ENCODE measurements around the gene RSRC1.
A peak's percentile ranks its signal among the peaks of the same experiment; 100 is the strongest.

The RSRC1 gene

DNA sequence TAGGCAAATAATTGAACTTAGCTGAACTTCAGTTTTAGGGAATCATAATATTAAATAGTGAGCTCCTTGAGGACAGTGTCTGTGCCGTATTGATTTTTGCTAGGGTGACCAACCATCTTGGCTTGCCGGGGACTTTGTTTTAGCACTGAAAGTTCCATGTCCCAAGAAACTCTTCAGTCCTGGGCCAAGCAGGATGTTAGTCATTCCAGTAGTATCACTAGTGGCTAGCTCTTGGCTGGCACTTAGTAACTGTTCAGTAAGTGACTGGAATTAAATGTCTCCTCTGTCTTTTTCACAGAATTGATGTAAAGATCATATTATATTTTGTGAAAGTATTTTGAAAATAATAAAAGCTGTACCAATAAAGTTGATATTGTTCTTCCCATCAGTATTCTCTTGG is 42.3 kb downstream of the RSRC1 start:
- no peak overlapping the region for H3K23ac ChIP-seq (ENCODE audit: low read length in 2 of 2)

DNA sequence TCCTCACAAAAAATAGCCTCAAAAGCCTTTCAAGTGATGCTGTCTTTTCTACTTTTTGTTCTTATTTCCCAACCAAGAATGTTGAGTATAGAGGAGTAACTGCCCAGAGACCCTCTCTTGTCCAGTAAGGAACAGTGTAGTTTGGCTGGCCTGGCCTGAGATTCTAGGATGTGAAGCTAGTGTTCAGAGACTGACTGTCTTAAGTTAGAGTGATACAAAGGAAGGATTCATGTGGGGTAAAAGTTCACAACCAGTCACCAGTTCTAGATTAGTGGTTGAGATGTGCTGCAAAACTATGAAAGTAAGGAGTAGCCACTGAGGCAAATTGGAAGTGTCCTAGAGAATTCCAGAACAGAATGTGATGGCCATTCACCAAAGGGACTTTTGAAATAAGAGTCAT is 49.1 kb downstream of the RSRC1 start:
- H2AK5ac ChIP-seq (ENCODE audit: low read length, severe bottlenecking) = no peak overlapping the region
- peaks cover 7% of the 10 kb centered on the region for H3K79me1 ChIP-seq (replicated peaks; ENCODE audit: low read length, poor library complexity, severe bottlenecking)
- peaks cover 0 to 6% of the 10 kb centered on the region in 2 experiments for H3K36me3 ChIP-seq (ENCODE audit: control insufficient read depth in 1 of 2, insufficient read depth in 2 of 2, low read depth in 1 of 2, low read length in 2 of 2)
- no peak overlapping the region for H3K4me3 ChIP-seq (ENCODE audit: insufficient read depth in 1 of 2, low read depth in 1 of 2, low read length in 2 of 2)
- H3K27ac ChIP-seq (ENCODE audit: low read length, poor library complexity, severe bottlenecking) = no peak overlapping the region
- peaks cover 8% of the 10 kb centered on the region for H3K9me3 ChIP-seq (ENCODE audit: control insufficient read depth, low read length)
- H3K23ac ChIP-seq (ENCODE audit: low read length in 2 of 2) = no peak overlapping the region
- no peak overlapping the region for H2AFZ ChIP-seq (ENCODE audit: low read depth, low read length)
- no peak overlapping the region for H3K4me2 ChIP-seq (ENCODE audit: low read length, poor library complexity, severe bottlenecking)
- H3K4me1 ChIP-seq (ENCODE audit: control insufficient read depth, insufficient read depth, low read depth, low read length) = no peaks in the 10 kb centered on the region
- no peak overlapping the region for H2BK120ac ChIP-seq (ENCODE audit: low read depth, low read length)
- no peak overlapping the region for H2BK12ac ChIP-seq (ENCODE audit: low read length in 2 of 2)
- no peaks in the 10 kb centered on the region for H3K27me3 ChIP-seq (ENCODE audit: control insufficient read depth in 1 of 2, insufficient read depth in 1 of 2, low read length in 2 of 2)
- no peak overlapping the region for H3K9ac ChIP-seq (ENCODE audit: low read length)
- no peak overlapping the region for H2BK15ac ChIP-seq (ENCODE audit: low read depth, poor library complexity, severe bottlenecking)
- DNase-seq = no peak
- no peak overlapping the region for H3K14ac ChIP-seq (ENCODE audit: low read length in 2 of 2)
- H3K4ac ChIP-seq (ENCODE audit: low read depth in 1 of 2, low read length in 2 of 2) = no peak overlapping the region
- no peak overlapping the region for H2BK5ac ChIP-seq (ENCODE audit: low read depth, low read length, poor library complexity, severe bottlenecking)
- no peak overlapping the region for H4K91ac ChIP-seq (ENCODE audit: low read length)
- no peak overlapping the region for H3K18ac ChIP-seq (ENCODE audit: low read depth in 1 of 2, low read length in 2 of 2)
- H4K8ac ChIP-seq (ENCODE audit: low read length) = no peak overlapping the region

More for the DNA sequence above, 42.3 kb downstream of the RSRC1 start:
- H3K14ac ChIP-seq (ENCODE audit: low read length in 2 of 2) = no peak overlapping the region
- H3K36me3 ChIP-seq (ENCODE audit: control insufficient read depth in 1 of 2, insufficient read depth in 2 of 2, low read depth in 1 of 2, low read length in 2 of 2) = peaks cover 0 to 11% of the 10 kb centered on the region in 2 experiments
- H2AK5ac ChIP-seq (ENCODE audit: low read length, severe bottlenecking) = no peak overlapping the region
- no peak overlapping the region for H2BK15ac ChIP-seq (ENCODE audit: low read depth, poor library complexity, severe bottlenecking)
- H4K91ac ChIP-seq (ENCODE audit: low read length) = no peak overlapping the region
- no peak overlapping the region for H2BK5ac ChIP-seq (ENCODE audit: low read depth, low read length, poor library complexity, severe bottlenecking)
- H3K27me3 ChIP-seq (ENCODE audit: control insufficient read depth in 1 of 2, insufficient read depth in 1 of 2, low read length in 2 of 2) = no peaks in the 10 kb centered on the region
- no peak overlapping the region for H3K4me2 ChIP-seq (ENCODE audit: low read length, poor library complexity, severe bottlenecking)
- H2BK120ac ChIP-seq (ENCODE audit: low read depth, low read length) = no peak overlapping the region
- H2AFZ ChIP-seq (ENCODE audit: low read depth, low read length) = no peak overlapping the region
- peaks cover 6% of the 10 kb centered on the region for H3K79me1 ChIP-seq (replicated peaks; ENCODE audit: low read length, poor library complexity, severe bottlenecking)
- 74% methylated on average over 2 of the region's 2 CpGs for WGBS
- peak overlapping the region; percentile 75 for H3K9ac ChIP-seq (ENCODE audit: low read length)
- H3K4me3 ChIP-seq (ENCODE audit: insufficient read depth in 1 of 2, low read depth in 1 of 2, low read length in 2 of 2) = no peak overlapping the region
- H2BK12ac ChIP-seq (ENCODE audit: low read length in 2 of 2) = no peak overlapping the region
- H3K9me3 ChIP-seq (ENCODE audit: control insufficient read depth, low read length) = peaks cover 8% of the 10 kb centered on the region
- no peak overlapping the region for H3K27ac ChIP-seq (ENCODE audit: low read length, poor library complexity, severe bottlenecking)
- no peaks in the 10 kb centered on the region for H3K4me1 ChIP-seq (ENCODE audit: control insufficient read depth, insufficient read depth, low read depth, low read length)
- DNase-seq = peak; percentile 23
- no peak overlapping the region for H3K18ac ChIP-seq (ENCODE audit: low read depth in 1 of 2, low read length in 2 of 2)
- H4K8ac ChIP-seq (ENCODE audit: low read length) = no peak overlapping the region
- H3K4ac ChIP-seq (ENCODE audit: low read depth in 1 of 2, low read length in 2 of 2) = no peak overlapping the region

DNA sequence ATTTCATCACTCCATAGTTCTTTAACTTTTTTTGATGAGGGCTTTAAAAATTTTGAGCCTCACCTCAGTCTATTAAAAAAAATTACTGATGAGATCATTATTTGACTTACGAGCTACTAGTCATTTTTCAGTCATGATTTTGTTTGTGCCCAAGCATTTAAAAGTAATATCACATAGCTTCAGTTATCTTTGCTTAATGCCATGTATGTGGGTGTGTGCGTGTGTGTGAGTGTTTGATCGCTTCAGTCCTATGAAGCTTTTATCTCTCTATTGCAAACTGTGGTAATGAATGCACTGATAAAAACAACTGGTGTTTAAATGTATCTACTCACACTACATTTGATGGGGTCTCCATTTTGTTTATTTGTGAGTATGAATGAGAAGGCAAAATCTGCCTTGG is 49.8 kb downstream of the RSRC1 start:
- peaks cover 0 to 4% of the 10 kb centered on the region in 2 experiments for H3K36me3 ChIP-seq (ENCODE audit: control insufficient read depth in 1 of 2, insufficient read depth in 2 of 2, low read depth in 1 of 2, low read length in 2 of 2)
- H3K9me3 ChIP-seq (ENCODE audit: control insufficient read depth, low read length) = peaks cover 8% of the 10 kb centered on the region
- no peak overlapping the region for H3K14ac ChIP-seq (ENCODE audit: low read length in 2 of 2)

DNA sequence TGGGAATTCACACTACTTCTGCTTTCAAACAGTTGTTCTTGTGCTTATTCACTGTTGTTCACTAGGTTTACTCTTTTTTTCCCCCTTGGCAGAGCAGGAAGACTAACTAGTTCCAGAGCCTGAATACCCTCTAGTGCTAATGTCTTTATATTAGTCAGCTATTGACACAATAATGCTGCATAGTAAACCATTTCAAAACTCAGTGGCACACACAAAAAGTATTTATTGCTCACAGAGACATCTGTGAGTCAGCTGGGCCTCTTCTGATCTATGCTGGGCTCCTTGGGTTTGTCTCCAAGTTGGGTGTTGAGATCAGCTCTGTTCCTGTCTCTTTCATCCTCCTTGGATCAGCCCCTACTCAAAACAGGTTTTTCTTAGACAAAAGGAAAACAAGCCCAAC is 51.1 kb downstream of the RSRC1 start:
- Histone ChIP-seq H2BK120ac (ENCODE audit: low read depth, low read length) (no peak overlapping the region), H3K18ac (ENCODE audit: low read depth in 1 of 2, low read length in 2 of 2) (no peak overlapping the region), H3K27me3 (ENCODE audit: control insufficient read depth in 1 of 2, insufficient read depth in 1 of 2, low read length in 2 of 2) (no peaks in the 10 kb centered on the region)

More for the DNA sequence above, 49.8 kb downstream of the RSRC1 start:
- no peak for DNase-seq
- 73% methylated on average over 2 of the region's 3 CpGs for WGBS
- Histone ChIP-seq H2AK5ac (ENCODE audit: low read length, severe bottlenecking) (no peak overlapping the region), H3K4ac (ENCODE audit: low read depth in 1 of 2, low read length in 2 of 2) (no peak overlapping the region), H2BK120ac (ENCODE audit: low read depth, low read length) (no peak overlapping the region), H4K91ac (ENCODE audit: low read length) (no peak overlapping the region), H3K23ac (ENCODE audit: low read length in 2 of 2) (no peak overlapping the region), H4K8ac (ENCODE audit: low read length) (no peak overlapping the region), H3K79me1 (replicated peaks; ENCODE audit: low read length, poor library complexity, severe bottlenecking) (peaks cover 7% of the 10 kb centered on the region), H3K4me2 (ENCODE audit: low read length, poor library complexity, severe bottlenecking) (no peak overlapping the region), H3K4me1 (ENCODE audit: control insufficient read depth, insufficient read depth, low read depth, low read length) (no peaks in the 10 kb centered on the region), H2BK12ac (ENCODE audit: low read length in 2 of 2) (no peak overlapping the region), H2BK15ac (ENCODE audit: low read depth, poor library complexity, severe bottlenecking) (no peak overlapping the region), H3K18ac (ENCODE audit: low read depth in 1 of 2, low read length in 2 of 2) (no peak overlapping the region), H2BK5ac (ENCODE audit: low read depth, low read length, poor library complexity, severe bottlenecking) (no peak overlapping the region), H3K27me3 (ENCODE audit: control insufficient read depth in 1 of 2, insufficient read depth in 1 of 2, low read length in 2 of 2) (no peaks in the 10 kb centered on the region), H3K27ac (ENCODE audit: low read length, poor library complexity, severe bottlenecking) (no peak overlapping the region), H3K4me3 (ENCODE audit: insufficient read depth in 1 of 2, low read depth in 1 of 2, low read length in 2 of 2) (no peak overlapping the region), H3K9ac (ENCODE audit: low read length) (no peak overlapping the region), H2AFZ (ENCODE audit: low read depth, low read length) (no peak overlapping the region)

More for the DNA sequence above, 51.1 kb downstream of the RSRC1 start:
- Histone ChIP-seq H2BK15ac (ENCODE audit: low read depth, poor library complexity, severe bottlenecking) (no peak overlapping the region), H3K36me3 (ENCODE audit: control insufficient read depth in 1 of 2, insufficient read depth in 2 of 2, low read depth in 1 of 2, low read length in 2 of 2) (no peaks in the 10 kb centered on the region), H2AFZ (ENCODE audit: low read depth, low read length) (no peak overlapping the region), H3K79me1 (replicated peaks; ENCODE audit: low read length, poor library complexity, severe bottlenecking) (peaks cover 7% of the 10 kb centered on the region), H2BK5ac (ENCODE audit: low read depth, low read length, poor library complexity, severe bottlenecking) (no peak overlapping the region), H4K91ac (ENCODE audit: low read length) (no peak overlapping the region), H2AK5ac (ENCODE audit: low read length, severe bottlenecking) (no peak overlapping the region), H3K4me1 (ENCODE audit: control insufficient read depth, insufficient read depth, low read depth, low read length) (no peaks in the 10 kb centered on the region), H3K4me3 (ENCODE audit: insufficient read depth in 1 of 2, low read depth in 1 of 2, low read length in 2 of 2) (peak overlapping the region in 1 of 2 experiments; percentile 27), H3K23ac (ENCODE audit: low read length in 2 of 2) (no peak overlapping the region), H3K9me3 (ENCODE audit: control insufficient read depth, low read length) (peaks cover 3% of the 10 kb centered on the region), H2BK12ac (ENCODE audit: low read length in 2 of 2) (no peak overlapping the region), H3K4me2 (ENCODE audit: low read length, poor library complexity, severe bottlenecking) (no peak overlapping the region), H3K27ac (ENCODE audit: low read length, poor library complexity, severe bottlenecking) (no peak overlapping the region), H4K8ac (ENCODE audit: low read length) (no peak overlapping the region), H3K14ac (ENCODE audit: low read length in 2 of 2) (no peak overlapping the region), H3K4ac (ENCODE audit: low read depth in 1 of 2, low read length in 2 of 2) (no peak overlapping the region), H3K9ac (ENCODE audit: low read length) (peak overlapping the region; percentile 76)
- DNase-seq = peak; percentile 73

Measured in mesenchymal stem cell (in vitro differentiated cells and primary cell).